ENCODE measurements around the gene TENM4.

DNA sequence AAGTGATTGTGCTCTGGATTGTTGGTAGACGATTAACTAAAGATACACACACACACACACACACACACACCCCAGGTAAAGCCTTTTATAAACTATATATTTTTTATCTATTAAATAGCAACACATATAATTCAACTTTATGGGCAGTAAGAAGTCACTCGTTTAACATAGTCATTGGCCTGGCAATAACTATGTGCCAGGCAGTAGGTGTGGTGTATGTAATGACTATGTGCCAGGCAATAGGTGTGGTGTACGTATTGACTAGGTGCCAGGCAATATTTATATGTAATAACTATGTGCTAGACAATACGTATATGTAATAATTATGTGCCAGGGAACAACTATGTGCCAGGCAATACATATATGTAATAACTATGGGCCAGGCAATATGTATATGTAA, 40.0 kb upstream of the TENM4 start:
- no peak for TF ChIP-seq POLR2A (IDR thresholded peaks at IDR 0.05)
- TF ChIP-seq, protein P1, sequence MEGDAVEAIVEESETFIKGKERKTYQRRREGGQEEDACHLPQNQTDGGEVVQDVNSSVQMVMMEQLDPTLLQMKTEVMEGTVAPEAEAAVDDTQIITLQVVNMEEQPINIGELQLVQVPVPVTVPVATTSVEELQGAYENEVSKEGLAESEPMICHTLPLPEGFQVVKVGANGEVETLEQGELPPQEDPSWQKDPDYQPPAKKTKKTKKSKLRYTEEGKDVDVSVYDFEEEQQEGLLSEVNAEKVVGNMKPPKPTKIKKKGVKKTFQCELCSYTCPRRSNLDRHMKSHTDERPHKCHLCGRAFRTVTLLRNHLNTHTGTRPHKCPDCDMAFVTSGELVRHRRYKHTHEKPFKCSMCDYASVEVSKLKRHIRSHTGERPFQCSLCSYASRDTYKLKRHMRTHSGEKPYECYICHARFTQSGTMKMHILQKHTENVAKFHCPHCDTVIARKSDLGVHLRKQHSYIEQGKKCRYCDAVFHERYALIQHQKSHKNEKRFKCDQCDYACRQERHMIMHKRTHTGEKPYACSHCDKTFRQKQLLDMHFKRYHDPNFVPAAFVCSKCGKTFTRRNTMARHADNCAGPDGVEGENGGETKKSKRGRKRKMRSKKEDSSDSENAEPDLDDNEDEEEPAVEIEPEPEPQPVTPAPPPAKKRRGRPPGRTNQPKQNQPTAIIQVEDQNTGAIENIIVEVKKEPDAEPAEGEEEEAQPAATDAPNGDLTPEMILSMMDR (IDR thresholded peaks at IDR 0.05): no peak
